Measurements from ENCODE around the gene CTIF.

Gene CTIF

DNA sequence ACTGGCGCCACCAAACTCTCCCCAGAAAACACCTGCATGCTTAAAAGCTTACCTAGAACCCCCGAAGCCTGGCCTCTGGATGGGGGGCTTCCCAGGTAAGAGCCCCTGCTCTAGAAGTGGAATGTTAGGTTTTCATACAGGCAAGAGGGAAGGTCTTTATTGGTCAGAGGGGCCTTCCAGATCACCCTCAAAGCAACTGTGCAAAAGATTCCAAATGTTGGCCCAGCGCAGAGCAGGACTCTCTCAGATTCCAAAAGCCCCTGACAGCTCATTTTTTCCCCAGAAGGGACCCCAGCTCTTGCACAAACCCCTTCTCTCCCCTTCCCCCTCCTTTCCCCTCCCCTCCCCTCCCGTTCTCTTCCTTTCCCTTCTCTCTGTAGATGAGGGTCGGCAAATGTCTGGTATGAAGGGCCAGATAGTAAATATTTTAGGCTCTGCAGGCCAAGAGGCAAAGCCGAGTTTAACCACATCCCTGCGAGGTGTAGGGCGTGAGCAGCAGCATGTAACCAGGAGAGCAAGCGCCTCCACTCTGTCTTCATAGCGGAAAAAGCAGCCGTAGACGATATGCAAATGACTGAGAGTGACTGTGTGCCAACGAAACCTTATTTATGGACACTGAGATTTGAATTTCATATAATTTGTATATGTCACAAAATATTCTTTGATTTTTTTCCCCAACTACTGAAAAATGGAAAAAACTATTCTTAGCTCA is 295.0 kb downstream of the CTIF start:
- H3K27me3 ChIP-seq (replicated peaks; ENCODE audit: control insufficient read depth, insufficient read depth, low read length, poor library complexity, severe bottlenecking) = no peaks in the 10 kb centered on the region
- H3K4me3 ChIP-seq (ENCODE audit: insufficient read depth, low read depth, low read length, poor library complexity, severe bottlenecking) = peak overlapping the region; percentile 27
- no peaks in the 10 kb centered on the region for H3K36me3 ChIP-seq (ENCODE audit: control insufficient read depth, insufficient read depth, low read length)
- H3K4me1 ChIP-seq (ENCODE audit: control insufficient read depth, insufficient read depth, low read length, poor library complexity, severe bottlenecking) = peaks cover 78% of the 10 kb centered on the region
- peak overlapping the region; percentile 74 for H3K27ac ChIP-seq (ENCODE audit: insufficient read depth, low read length, poor library complexity, severe bottlenecking)
- DNase-seq = peak; percentile 20 to 52 (median 37)
- no peaks in the 10 kb centered on the region for H3K9me3 ChIP-seq (ENCODE audit: control insufficient read depth, low read length)

- Histone ChIP-seq H3K9me3 (ENCODE audit: control insufficient read depth, low read length) (no peaks in the 10 kb centered on the region), H3K27me3 (replicated peaks; ENCODE audit: control insufficient read depth, insufficient read depth, low read length, poor library complexity, severe bottlenecking) (no peaks in the 10 kb centered on the region), H3K27ac (ENCODE audit: insufficient read depth, low read length, poor library complexity, severe bottlenecking) (peak overlapping the region; percentile 74), H3K4me1 (ENCODE audit: control insufficient read depth, insufficient read depth, low read length, poor library complexity, severe bottlenecking) (peaks cover 85% of the 10 kb centered on the region), H3K4me3 (ENCODE audit: insufficient read depth, low read depth, low read length, poor library complexity, severe bottlenecking) (peak overlapping the region; percentile 27), H3K36me3 (ENCODE audit: control insufficient read depth, insufficient read depth, low read length) (no peaks in the 10 kb centered on the region)
- peak; percentile 67 to 75 (median 74) for DNase-seq
These were observed 295.7 kb downstream of the CTIF start for GRCh38 chr18:48834413-48835031.

- H3K9me3 ChIP-seq (ENCODE audit: control insufficient read depth, low read length) = no peaks in the 10 kb centered on the region
- H3K4me1 ChIP-seq (ENCODE audit: control insufficient read depth, insufficient read depth, low read length, poor library complexity, severe bottlenecking) = peaks cover 91% of the 10 kb centered on the region
- peak overlapping the region; percentile 74 for H3K27ac ChIP-seq (ENCODE audit: insufficient read depth, low read length, poor library complexity, severe bottlenecking)
- DNase-seq = no peak
- peak overlapping the region; percentile 27 for H3K4me3 ChIP-seq (ENCODE audit: insufficient read depth, low read depth, low read length, poor library complexity, severe bottlenecking)
- H3K36me3 ChIP-seq (ENCODE audit: control insufficient read depth, insufficient read depth, low read length) = no peaks in the 10 kb centered on the region
- no peaks in the 10 kb centered on the region for H3K27me3 ChIP-seq (replicated peaks; ENCODE audit: control insufficient read depth, insufficient read depth, low read length, poor library complexity, severe bottlenecking)
These were observed 296.3 kb downstream of the CTIF start for GRCh38 chr18:48835119-48835518.

DNA sequence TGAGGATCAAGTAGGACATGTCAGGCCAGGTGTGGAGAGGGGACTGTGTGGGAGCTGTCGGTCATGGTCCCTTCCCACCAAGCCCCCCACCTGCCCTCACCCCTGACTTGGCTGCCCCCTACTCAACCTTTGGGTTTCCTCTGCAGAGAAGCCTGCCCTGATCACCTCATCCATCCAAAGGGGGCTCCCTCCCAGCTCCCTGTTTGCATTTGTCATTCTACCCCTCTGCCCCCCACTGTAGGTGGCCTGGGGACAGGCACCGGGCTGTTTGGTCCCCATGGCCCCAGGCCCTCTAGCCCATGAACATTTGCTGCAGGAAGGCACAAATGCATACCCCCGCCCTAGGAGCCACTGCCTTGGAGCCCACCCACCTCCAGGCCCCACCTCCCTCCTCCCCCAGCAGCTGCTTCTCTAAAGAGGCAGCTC is 296.9 kb downstream of the CTIF start:
- peaks cover 95% of the 10 kb centered on the region for H3K4me1 ChIP-seq (ENCODE audit: control insufficient read depth, insufficient read depth, low read length, poor library complexity, severe bottlenecking)
- H3K4me3 ChIP-seq (ENCODE audit: insufficient read depth, low read depth, low read length, poor library complexity, severe bottlenecking) = no peak overlapping the region
- H3K36me3 ChIP-seq (ENCODE audit: control insufficient read depth, insufficient read depth, low read length) = no peaks in the 10 kb centered on the region
- H3K27me3 ChIP-seq (replicated peaks; ENCODE audit: control insufficient read depth, insufficient read depth, low read length, poor library complexity, severe bottlenecking) = no peaks in the 10 kb centered on the region
- DNase-seq = no peak
- no peaks in the 10 kb centered on the region for H3K9me3 ChIP-seq (ENCODE audit: control insufficient read depth, low read length)
- peak overlapping the region; percentile 22 for H3K27ac ChIP-seq (ENCODE audit: insufficient read depth, low read length, poor library complexity, severe bottlenecking)

GRCh38 chr18:48836231-48836805 is 297.5 kb downstream of the CTIF start:
- peaks cover 93% of the 10 kb centered on the region for H3K4me1 ChIP-seq (ENCODE audit: control insufficient read depth, insufficient read depth, low read length, poor library complexity, severe bottlenecking)

GRCh38 chr18:48836806-48837615 is 298.2 kb downstream of the CTIF start:
- no peak overlapping the region for H3K4me3 ChIP-seq (ENCODE audit: insufficient read depth, low read depth, low read length, poor library complexity, severe bottlenecking)
- DNase-seq = no peak
- H3K36me3 ChIP-seq (ENCODE audit: control insufficient read depth, insufficient read depth, low read length) = no peaks in the 10 kb centered on the region
- peak overlapping the region; percentile 27 for H3K27ac ChIP-seq (ENCODE audit: insufficient read depth, low read length, poor library complexity, severe bottlenecking)
- peaks cover 97% of the 10 kb centered on the region for H3K4me1 ChIP-seq (ENCODE audit: control insufficient read depth, insufficient read depth, low read length, poor library complexity, severe bottlenecking)
- no peaks in the 10 kb centered on the region for H3K27me3 ChIP-seq (replicated peaks; ENCODE audit: control insufficient read depth, insufficient read depth, low read length, poor library complexity, severe bottlenecking)
- H3K9me3 ChIP-seq (ENCODE audit: control insufficient read depth, low read length) = no peaks in the 10 kb centered on the region

More at GRCh38 chr18:48836231-48836805, 297.5 kb downstream of the CTIF start:
- H3K36me3 ChIP-seq (ENCODE audit: control insufficient read depth, insufficient read depth, low read length) = no peaks in the 10 kb centered on the region
- no peak for DNase-seq
- H3K4me3 ChIP-seq (ENCODE audit: insufficient read depth, low read depth, low read length, poor library complexity, severe bottlenecking) = no peak overlapping the region
- H3K9me3 ChIP-seq (ENCODE audit: control insufficient read depth, low read length) = no peaks in the 10 kb centered on the region
- H3K27me3 ChIP-seq (replicated peaks; ENCODE audit: control insufficient read depth, insufficient read depth, low read length, poor library complexity, severe bottlenecking) = no peaks in the 10 kb centered on the region
- peak overlapping the region; percentile 22 for H3K27ac ChIP-seq (ENCODE audit: insufficient read depth, low read length, poor library complexity, severe bottlenecking)

- peaks cover 97% of the 10 kb centered on the region for H3K4me1 ChIP-seq (ENCODE audit: control insufficient read depth, insufficient read depth, low read length, poor library complexity, severe bottlenecking)
- H3K9me3 ChIP-seq (ENCODE audit: control insufficient read depth, low read length) = no peaks in the 10 kb centered on the region
- DNase-seq = no peak
- peak overlapping the region; percentile 27 for H3K27ac ChIP-seq (ENCODE audit: insufficient read depth, low read length, poor library complexity, severe bottlenecking)
- H3K36me3 ChIP-seq (ENCODE audit: control insufficient read depth, insufficient read depth, low read length) = no peaks in the 10 kb centered on the region
- no peaks in the 10 kb centered on the region for H3K27me3 ChIP-seq (replicated peaks; ENCODE audit: control insufficient read depth, insufficient read depth, low read length, poor library complexity, severe bottlenecking)
- H3K4me3 ChIP-seq (ENCODE audit: insufficient read depth, low read depth, low read length, poor library complexity, severe bottlenecking) = no peak overlapping the region
These were observed 298.8 kb downstream of the CTIF start for GRCh38 chr18:48837676-48838075.

- H3K27me3 ChIP-seq (replicated peaks; ENCODE audit: control insufficient read depth, insufficient read depth, low read length, poor library complexity, severe bottlenecking) = no peaks in the 10 kb centered on the region
- no peak overlapping the region for H3K27ac ChIP-seq (ENCODE audit: insufficient read depth, low read length, poor library complexity, severe bottlenecking)
- H3K4me1 ChIP-seq (ENCODE audit: control insufficient read depth, insufficient read depth, low read length, poor library complexity, severe bottlenecking) = peaks cover 97% of the 10 kb centered on the region
- no peak overlapping the region for H3K4me3 ChIP-seq (ENCODE audit: insufficient read depth, low read depth, low read length, poor library complexity, severe bottlenecking)
- H3K9me3 ChIP-seq (ENCODE audit: control insufficient read depth, low read length) = no peaks in the 10 kb centered on the region
- H3K36me3 ChIP-seq (ENCODE audit: control insufficient read depth, insufficient read depth, low read length) = no peaks in the 10 kb centered on the region
- no peak for DNase-seq
These were observed 299.4 kb downstream of the CTIF start for GRCh38 chr18:48838166-48838775.

GRCh38 chr18:48838921-48839818 is 300.3 kb downstream of the CTIF start:
- no peak for DNase-seq
- no peaks in the 10 kb centered on the region for H3K36me3 ChIP-seq (ENCODE audit: control insufficient read depth, insufficient read depth, low read length)
- H3K27me3 ChIP-seq (replicated peaks; ENCODE audit: control insufficient read depth, insufficient read depth, low read length, poor library complexity, severe bottlenecking) = no peaks in the 10 kb centered on the region
- H3K27ac ChIP-seq (ENCODE audit: insufficient read depth, low read length, poor library complexity, severe bottlenecking) = no peak overlapping the region
- H3K9me3 ChIP-seq (ENCODE audit: control insufficient read depth, low read length) = no peaks in the 10 kb centered on the region
- H3K4me1 ChIP-seq (ENCODE audit: control insufficient read depth, insufficient read depth, low read length, poor library complexity, severe bottlenecking) = peaks cover 97% of the 10 kb centered on the region
- H3K4me3 ChIP-seq (ENCODE audit: insufficient read depth, low read depth, low read length, poor library complexity, severe bottlenecking) = no peak overlapping the region

All from effector memory CD4-positive, alpha-beta T cell (primary cell).